GM08714 (cell line): ENCODE data around the gene C16orf95.

Experiments used
- H3K4me3 ChIP-seq: fragments of 200-500 bp; sonication (Bioruptor generic); 2 replicates; pipeline ENCODE4 v1.5.1; 2014; ENCODE audit warnings: mild to moderate bottlenecking, low read length, inconsistent platforms
- ZNF274 ChIP-seq: IDR thresholded peaks from 2 replicates; pipeline ENCODE4 v1.6.1; 2012; ENCODE audit warnings: mild to moderate bottlenecking, low read depth, low read length

Gene C16orf95

DNA sequence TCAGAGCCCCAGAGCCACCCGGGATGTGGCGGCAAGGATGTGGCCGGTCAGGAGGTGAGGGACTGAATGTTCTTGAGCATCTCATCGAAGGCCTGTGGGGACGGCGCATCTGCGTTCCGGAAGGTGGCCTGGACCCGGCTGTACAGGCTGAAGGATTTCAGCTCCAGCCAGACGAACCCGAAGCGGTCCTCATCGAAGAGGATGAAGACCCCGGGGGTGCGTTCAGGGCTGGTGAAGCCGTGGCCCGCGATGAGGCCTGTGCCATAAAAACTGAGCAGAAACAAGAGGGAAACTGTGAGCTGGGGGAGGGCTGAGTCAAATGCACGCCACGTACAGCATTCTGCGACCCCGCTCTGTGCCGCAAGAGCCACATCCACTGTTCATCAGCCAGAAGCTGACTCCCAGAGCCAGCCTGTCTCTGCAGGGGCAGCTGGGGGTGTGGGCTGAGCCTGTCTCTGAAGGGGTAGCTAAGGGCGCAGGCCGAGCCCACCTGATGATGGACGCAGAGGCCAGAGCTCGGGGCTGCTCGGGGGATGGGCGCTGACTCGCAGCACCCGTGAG lies 14.1 kb upstream of the C16orf95 start:
- H3K4me3 ChIP-seq = no peak overlapping the region
- no peak for TF ChIP-seq ZNF274

DNA sequence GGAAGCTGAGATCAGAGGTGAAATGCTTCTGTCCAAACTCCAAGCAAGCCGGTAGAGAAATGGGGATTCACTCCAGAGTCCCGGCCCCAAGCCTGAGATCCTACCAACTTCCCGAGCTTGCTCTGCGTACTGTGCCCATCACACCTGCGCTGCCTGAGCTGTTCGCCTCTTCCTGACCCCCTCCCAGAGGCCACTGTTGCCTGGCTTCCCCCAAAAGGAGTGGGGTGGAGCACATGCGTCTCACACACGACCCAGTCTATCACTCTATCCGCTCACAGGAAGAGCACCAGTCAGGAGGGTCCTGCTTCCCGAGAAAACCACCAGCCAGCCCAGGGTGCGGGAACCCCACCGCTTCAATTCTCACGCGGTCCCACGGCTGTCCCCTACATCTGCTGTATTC lies 13.5 kb upstream of the C16orf95 start:
- H3K4me3 ChIP-seq = no peak overlapping the region
- TF ChIP-seq ZNF274 = no peak

DNA sequence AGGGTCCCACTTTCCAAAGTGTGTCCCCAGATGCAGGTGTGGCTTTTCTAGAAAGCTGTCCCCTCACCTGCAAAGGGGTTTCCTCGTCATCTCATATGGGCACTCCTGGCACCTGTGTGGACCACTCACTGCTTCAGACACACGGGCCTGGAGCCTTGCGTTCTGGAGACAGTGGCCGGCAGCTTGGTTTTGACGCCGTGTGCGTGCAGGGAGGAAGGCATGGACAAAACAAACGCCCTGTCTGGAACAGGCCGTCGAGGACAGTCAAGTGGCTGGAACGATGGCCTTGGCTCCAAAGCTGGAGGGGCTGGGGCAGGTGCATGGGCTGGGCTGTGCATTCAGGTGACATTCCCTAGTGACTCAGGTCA lies 13.0 kb upstream of the C16orf95 start:
- H3K4me3 ChIP-seq = no peak overlapping the region
- no peak for TF ChIP-seq ZNF274

DNA sequence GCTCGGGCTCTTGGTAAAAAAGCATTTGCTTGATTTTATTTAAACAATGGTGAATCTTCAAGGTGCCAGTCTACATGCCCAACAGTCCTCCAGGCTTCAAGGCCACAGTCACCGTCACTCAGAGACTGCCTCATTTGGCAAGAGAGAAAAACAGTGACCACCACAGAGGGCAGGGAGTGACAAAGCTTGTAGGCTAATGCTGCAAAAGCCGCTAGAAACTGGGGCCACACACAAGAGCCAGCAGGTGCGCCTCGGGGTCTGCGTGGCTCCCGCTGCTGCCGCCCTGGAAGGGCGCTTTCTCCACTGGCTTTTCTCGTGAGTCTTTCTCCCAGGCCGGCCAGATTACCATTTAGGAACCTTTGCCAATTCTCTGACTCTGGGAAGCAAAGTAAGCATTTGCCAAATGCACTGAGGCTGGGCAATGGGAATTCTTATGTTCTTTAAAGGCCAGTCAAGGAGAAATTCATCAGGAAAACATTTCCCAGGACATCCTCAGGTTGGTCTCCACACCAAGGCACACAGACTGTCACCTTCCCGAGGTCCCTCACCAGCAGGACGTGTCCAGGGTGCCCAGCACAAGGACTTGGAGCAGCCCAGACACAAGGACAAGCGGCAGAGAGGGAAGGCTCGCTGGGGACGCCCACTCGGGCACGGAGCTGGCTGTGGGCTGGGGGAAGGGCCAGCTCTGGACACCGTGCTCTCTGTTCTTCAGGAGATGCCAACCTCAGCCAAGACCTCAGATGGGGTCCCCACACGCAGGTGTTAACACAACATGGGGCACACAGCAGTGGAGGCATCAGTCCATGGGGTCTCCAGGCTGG lies 12.5 kb upstream of the C16orf95 start:
- TF ChIP-seq ZNF274 = no peak
- no peak overlapping the region for H3K4me3 ChIP-seq

DNA sequence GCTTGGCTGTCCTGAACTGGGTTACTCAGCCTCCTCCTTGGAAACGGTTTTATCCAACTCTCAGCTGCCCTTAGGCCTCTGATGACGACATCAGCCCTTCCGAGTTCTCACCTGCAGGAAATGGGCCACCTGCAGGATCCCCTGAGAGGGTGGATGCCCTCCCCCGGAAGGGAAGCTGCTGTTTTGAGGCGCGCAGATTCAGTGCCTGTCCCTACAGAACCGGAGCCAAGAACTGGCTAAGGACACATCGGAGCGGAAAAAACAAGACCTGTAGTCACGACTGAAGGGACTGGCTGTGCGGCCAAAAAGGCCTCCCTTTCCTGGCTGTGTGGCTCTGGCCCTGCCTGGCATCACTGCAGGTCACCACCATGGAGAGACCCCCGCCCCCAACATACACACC lies 11.7 kb upstream of the C16orf95 start:
- no peak overlapping the region for H3K4me3 ChIP-seq
- no peak for TF ChIP-seq ZNF274

DNA sequence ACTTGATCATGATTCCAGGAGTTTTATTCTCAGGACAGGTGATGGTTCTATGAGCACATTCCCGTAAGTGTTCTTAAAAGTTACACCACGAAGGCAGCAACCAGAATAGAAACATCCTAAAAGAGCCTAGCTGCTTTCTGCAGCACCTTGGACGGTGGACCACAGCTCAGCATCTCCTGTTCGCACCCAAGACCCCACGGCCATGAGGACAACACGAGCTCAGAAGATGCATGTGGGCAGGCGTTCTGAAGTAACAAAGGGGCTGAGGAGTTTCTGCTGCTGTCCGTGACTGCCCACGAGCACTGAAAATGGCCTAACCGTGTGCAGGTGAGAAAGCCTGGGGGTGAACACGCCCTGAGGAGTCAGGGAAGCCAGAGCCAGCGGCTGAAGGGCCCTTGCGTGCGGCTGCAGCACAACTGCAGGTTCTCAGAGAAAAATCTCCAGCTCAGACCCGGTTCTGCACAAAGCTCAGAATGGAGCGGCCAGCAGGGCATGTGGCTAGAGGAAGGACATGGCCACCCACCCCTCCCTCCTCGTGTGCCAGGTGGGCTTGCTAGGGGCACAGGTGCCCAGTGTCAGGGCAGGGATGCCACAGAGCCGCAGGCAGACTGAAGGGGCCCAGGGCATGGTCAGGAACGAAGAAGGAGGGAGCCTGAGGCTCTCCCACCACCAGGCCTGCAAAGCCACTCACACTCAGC lies 10.8 kb upstream of the C16orf95 start:
- TF ChIP-seq ZNF274 = no peak
- no peak overlapping the region for H3K4me3 ChIP-seq

DNA sequence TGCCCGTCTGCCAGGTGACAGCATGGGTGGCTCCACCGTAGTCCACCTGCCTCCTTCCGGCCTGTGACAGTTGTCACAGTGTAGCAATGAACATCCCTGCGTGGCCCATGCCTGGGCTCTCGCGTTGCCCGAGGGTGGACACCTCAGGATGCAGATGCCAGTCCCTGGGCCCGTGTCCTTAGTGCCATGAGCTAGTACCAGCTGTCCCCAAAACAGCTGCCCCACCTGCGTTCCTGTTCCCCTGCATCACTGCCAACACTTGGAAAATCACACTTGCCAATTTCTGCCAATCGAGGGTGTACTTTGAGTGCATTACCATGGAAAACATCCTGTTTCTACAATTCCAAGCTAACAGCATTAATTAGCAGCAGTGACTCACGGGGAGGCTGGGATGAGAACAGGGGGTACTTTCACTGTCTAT lies 9.0 kb upstream of the C16orf95 start:
- no peak overlapping the region for H3K4me3 ChIP-seq
- no peak for TF ChIP-seq ZNF274

DNA sequence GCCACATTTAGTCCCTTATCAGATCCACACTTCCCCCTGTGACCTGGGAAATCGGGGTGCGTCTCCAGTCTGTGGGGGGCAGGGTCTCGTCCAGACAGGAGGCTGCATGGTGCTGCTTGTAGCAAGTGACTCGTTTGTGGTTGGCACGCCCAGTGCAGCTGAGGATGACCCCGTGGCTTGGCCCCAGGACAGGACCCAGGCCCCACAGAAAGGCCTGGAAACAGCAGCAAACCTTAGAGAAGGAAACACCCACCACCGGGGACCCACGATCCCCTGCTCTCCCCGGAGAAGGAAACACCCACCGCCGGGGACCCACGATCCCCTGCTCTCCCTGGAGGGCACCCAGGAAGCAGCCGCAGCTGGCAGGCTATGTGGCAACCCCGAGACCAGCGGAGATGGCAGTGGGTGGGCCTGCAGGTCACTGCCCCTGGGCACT lies 8.2 kb upstream of the C16orf95 start:
- H3K4me3 ChIP-seq = no peak overlapping the region
- no peak for TF ChIP-seq ZNF274

DNA sequence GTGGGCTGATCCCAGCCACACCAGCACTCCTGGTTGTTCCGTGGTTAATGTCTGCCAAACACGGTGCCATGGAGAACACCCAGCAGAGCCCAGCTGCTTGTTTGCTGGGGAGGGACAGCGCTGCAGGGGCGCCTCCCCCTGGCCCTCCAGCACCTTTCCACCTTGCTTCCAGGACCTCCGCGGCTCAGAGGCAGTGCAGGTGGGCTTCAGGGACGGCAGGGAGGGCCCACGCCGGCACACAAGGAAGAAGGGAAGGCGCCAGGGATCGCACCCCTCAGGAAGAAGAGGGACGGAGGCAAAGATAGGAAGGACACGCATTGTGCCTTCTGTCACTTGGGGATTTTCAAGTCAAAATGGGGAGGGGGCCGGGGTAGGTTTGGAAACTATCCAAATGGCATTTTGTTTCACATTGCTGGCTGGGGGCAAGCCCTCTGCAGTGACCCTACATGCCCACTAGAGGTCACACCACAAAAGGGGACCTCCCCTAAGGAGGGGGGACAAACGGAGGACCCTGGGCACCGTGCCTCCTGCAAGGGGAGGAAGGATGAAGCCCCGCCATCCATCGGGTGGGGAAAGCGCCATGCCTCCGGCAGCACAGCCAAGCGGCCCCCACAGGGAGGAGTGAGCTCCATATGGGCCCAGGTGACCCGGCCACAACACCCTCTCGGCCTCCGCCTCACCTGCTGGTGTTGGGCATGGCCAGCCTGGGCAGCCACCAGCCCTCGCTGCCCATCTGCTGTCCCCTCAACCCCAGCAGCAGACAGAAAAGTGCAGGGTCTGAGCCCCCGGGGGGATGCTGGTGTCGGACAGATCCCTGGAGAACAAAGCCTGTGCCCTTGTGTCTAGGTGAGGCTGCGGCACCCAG lies 7.5 kb upstream of the C16orf95 start:
- no peak for TF ChIP-seq ZNF274
- no peak overlapping the region for H3K4me3 ChIP-seq

DNA sequence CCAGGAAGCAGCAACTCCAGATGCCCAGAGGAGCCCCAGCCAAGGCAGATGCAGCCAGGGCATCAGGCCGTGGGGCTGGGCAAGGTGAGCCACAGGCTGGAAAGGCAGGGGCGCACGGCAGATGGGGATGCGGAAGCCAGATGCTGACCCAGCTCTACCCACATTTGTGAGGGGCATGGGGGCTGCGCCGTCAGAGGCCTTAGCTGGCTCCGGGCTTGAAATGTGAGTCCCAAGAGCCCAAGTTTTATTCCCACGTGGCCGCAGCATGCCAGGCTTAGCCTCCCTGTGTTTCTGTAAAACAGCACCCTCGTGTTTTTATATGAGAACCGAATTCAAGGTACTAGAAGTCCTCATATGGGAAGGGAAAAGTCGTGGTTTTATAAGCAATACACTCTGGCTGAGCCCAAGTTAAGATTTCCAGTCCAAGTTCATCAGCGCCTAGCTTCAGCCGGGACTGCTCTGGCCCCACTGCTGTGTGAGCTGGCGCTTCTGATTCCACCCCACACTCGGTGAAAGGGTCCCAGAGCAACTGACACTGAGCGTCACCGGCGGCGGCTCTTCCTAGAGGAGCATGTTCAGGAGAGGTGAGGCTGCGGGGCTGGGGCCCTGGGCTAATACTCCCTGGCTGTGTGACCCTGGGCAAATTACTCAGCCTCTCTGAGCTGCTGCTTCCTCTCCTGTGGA lies 6.7 kb upstream of the C16orf95 start:
- H3K4me3 ChIP-seq = no peak overlapping the region
- no peak for TF ChIP-seq ZNF274

DNA sequence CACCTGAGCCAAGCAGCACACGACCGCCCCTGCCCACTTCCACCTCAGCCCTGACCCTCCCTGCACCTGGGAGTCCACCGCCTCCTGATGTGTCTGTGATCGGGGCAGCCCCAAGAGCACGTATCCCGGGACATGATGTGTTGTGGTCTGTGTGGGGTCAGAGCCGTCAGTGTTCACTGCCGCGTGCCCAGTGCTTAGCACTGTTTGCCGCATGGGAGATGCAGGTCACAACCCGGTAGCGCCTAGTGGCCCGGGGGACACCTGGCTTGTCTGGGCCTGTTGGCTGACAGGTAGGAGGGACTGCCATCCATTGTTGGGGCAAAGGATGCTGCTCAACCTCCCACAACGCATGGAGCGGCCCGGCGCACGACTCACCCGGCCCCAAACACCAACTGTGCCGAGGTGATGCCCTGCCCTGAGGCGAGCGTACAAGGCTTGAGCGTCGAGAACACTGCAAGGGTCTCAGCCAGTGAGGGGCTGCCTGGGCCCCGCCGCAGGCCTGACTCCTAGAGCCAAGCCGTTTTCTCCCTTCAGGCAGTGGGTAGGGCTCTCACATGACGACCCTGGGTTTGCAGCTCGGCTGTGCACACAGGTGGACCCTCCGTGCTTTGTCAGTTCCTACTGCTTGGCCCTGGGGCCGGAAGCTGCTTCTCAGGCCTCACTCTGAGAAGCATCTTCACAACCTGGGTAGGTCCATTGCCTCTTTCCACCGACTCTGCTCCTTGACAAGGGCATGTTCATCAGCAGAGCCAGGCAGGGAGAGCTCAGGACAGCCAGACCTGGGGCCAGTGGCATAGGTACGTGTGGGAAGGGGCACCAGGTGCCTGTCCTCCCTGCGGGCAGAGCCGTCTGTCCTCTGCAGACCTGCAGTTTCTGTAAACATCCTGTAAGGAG lies 5.9 kb upstream of the C16orf95 start:
- no peak overlapping the region for H3K4me3 ChIP-seq
- no peak for TF ChIP-seq ZNF274

DNA sequence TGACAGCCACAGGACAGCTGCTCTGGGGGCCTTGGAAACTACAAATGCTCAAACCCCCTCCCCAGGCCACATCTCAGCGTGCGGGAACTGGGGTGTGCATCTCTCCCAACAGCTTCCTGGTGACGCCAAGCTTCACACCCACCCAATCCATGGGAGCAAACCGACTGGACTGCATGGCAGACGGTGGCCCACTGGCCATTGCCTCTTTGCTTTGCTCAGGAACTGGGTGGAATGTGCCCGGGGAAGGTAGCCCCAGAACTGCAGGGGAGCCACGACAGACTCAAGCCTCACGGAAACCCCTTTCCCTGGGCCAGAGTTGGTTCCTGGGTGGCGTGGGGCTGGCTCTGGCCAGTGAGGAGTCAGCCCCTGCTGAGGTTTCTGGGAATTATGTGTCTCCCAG lies 5.2 kb upstream of the C16orf95 start:
- no peak for TF ChIP-seq ZNF274
- H3K4me3 ChIP-seq = no peak overlapping the region
